SJCRH30 (cell line): ENCODE results near the gene TFPI. TPM values are rescaled to one million over a fixed set of nuclear protein-coding genes. Genes with fewer than 3 reads are reported as not detected.

ENCODE experiments used
- DNase-seq, 2 experiments: peaks; one replicate each; pipeline ENCODE4 v3.0.0-alpha.2; 2015 to 2020
- H3K27ac ChIP-seq: fragments of 250-450 bp; sonication (Bioruptor Pico); 2 replicates; pipeline ENCODE4 v1.5.1; 2020; ENCODE audit warnings: mild to moderate bottlenecking, moderate library complexity
- H3K27me3 ChIP-seq: fragments of 250-450 bp; sonication (Bioruptor Pico); 2 replicates; pipeline ENCODE4 v1.5.1; 2020; ENCODE audit warnings: mild to moderate bottlenecking, moderate library complexity
- H3K36me3 ChIP-seq: fragments of 250-450 bp; sonication (Bioruptor Pico); 2 replicates; pipeline ENCODE4 v1.5.1; 2020; ENCODE audit warnings: mild to moderate bottlenecking, moderate library complexity
- H3K4me1 ChIP-seq: fragments of 250-450 bp; sonication (Bioruptor Pico); 2 replicates; pipeline ENCODE4 v1.5.1; 2020; ENCODE audit warnings: mild to moderate bottlenecking, moderate library complexity
- H3K4me3 ChIP-seq: fragments of 250-450 bp; sonication (Bioruptor Pico); 2 replicates; pipeline ENCODE4 v1.5.1; 2020; ENCODE audit warnings: mild to moderate bottlenecking, moderate library complexity
- H3K9me3 ChIP-seq: fragments of 250-450 bp; sonication (Bioruptor Pico); replicated peaks from 2 replicates; pipeline ENCODE4 v1.5.1; 2020; ENCODE audit warnings: mild to moderate bottlenecking, moderate library complexity
- total RNA-seq: library from RNA; depleted of rRNA; stranded (reverse); fragments of >200 nt; shearing (Covaris generic); gene quantifications from 2 replicates; pipeline ENCODE4 v1.2.3, GENCODE V29; 2014; rRNA removed

Gene TFPI
- total RNA-seq, 1 experiment from 2014 or later, result 64.2 TPM

GRCh38 chr2:187421519-187421918 is 132.7 kb downstream of the TFPI start:
- DNase-seq, result no peak
- Histone ChIP-seq H3K4me3 (no peak overlapping the region), H3K27me3 (no peaks in the 10 kb centered on the region), H3K9me3 (no peaks in the 10 kb centered on the region), H3K4me1 (peaks cover 4% of the 10 kb centered on the region; the same call in 1 of the 2 replicates), H3K36me3 (no peaks in the 10 kb centered on the region), H3K27ac (no peak overlapping the region)

DNA sequence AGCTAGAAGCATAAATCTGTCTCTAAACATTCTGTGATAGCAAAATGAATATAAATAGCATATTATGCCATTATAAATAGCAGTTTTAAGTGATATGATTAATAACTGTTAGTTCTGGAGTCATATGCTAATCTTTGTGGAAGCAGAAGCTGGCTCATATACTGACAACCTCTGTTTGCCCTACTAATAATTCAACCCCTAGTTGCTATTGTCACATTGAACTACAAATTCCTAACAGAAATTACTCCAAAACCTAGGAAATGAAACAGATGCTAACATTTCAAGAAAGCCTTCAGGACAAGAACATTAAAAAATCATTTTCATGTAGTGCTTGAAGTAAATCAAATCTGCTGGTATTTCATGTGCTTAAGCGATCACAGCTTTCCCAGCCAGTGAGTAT is 134.4 kb downstream of the TFPI start:
- no peak overlapping the region for H3K27ac ChIP-seq
- H3K4me3 ChIP-seq, result no peak overlapping the region
- no peak for DNase-seq
- H3K9me3 ChIP-seq, result no peaks in the 10 kb centered on the region; the same call in 1 of the 2 replicates
- peaks cover 4% of the 10 kb centered on the region; the same call in 1 of the 2 replicates for H3K4me1 ChIP-seq
- H3K36me3 ChIP-seq, result no peaks in the 10 kb centered on the region
- no peaks in the 10 kb centered on the region for H3K27me3 ChIP-seq

DNA sequence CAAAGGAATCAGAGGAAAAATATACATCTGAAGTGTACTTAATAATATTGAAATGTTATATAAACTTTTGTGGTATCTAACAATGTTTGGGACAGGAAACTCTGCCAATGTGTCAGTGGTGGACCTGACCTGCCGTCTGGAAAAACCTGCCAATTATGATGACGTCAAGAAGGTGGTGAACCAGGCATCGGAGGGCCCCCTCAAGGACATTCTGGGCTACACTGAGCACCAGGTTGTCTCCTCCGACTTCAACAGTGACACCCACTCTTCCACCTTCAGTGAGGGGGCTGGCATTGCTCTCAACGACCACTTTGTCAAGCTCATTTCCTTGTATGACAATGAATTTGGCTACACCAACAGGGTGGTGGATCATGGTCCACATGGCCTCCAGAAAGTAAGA is 138.8 kb downstream of the TFPI start:
- Histone ChIP-seq H3K4me1 (no peaks in the 10 kb centered on the region), H3K4me3 (no peak overlapping the region), H3K36me3 (no peaks in the 10 kb centered on the region), H3K27me3 (no peaks in the 10 kb centered on the region), H3K9me3 (peaks cover 5% of the 10 kb centered on the region), H3K27ac (no peak overlapping the region)
- no peak for DNase-seq

Other genes starting within 250 kb of the TFPI start
- 20.6 and 22.2 TPM in 2 replicates for gene CALCRL, start 106.2 kb downstream of the TFPI start, total RNA-seq